AG10803 (cell line): ENCODE data around the gene SLC34A3.

Experiments used
- DNase-seq: peaks from one replicate; pipeline ENCODE4 v3.0.0; 2010; ENCODE audit warnings: low read depth
- H3K4me3 ChIP-seq: 2 replicates; pipeline ENCODE4 v1.5.1; 2011; ENCODE audit warnings: mild to moderate bottlenecking, low read length, control low read depth
- CTCF ChIP-seq: conservative IDR thresholded peaks from 2 replicates; pipeline ENCODE4 v1.5.1; 2011; ENCODE audit warnings: mild to moderate bottlenecking, low read length, control low read depth, inconsistent platforms

SLC34A3 gene

DNA sequence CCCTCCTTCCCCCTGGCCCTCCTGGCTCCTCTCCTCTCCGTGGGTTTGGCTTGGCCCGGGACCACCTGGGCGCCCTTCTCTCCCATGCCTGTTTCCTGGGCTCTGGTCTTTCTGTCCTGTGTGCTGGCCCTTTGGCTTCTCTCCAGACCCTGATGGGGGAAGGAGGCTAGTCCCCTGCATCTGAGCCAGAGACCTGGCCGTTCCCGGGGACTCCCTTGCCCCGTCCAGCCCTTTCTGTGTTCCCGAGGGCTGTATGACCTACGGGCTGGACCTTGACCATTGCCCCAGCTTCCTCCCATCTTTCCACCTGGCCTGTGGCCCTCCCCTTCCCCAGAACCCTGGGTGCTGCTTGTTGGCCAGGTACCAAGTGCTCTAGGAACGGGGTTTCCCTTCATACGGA, 32.8 kb downstream of the SLC34A3 start:
- TF ChIP-seq CTCF, result no peak
- DNase-seq, result no peak
- H3K4me3 ChIP-seq, result no peak overlapping the region

DNA sequence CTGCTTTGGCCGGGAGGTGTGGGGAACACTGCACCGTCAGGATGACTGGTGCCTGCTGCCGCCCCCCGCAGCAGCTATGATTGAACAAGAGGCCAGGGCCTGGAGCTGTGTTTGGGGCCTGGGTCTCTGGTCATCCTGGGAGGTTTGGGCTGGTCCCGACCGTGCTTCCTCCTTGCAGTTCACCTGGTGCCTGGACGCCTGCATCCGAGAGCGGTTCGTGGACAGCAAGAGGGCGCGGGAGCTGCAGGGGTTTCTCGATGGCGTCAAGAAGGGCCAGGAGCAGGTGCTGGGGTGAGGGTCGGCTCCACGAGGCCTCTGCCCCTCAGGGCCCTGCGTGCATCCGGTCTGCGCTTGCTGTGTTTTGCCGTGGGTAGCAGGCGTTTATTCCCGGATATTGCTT, 33.4 kb downstream of the SLC34A3 start:
- DNase-seq, result no peak
- no peak for TF ChIP-seq CTCF
- H3K4me3 ChIP-seq, result no peak overlapping the region

DNA sequence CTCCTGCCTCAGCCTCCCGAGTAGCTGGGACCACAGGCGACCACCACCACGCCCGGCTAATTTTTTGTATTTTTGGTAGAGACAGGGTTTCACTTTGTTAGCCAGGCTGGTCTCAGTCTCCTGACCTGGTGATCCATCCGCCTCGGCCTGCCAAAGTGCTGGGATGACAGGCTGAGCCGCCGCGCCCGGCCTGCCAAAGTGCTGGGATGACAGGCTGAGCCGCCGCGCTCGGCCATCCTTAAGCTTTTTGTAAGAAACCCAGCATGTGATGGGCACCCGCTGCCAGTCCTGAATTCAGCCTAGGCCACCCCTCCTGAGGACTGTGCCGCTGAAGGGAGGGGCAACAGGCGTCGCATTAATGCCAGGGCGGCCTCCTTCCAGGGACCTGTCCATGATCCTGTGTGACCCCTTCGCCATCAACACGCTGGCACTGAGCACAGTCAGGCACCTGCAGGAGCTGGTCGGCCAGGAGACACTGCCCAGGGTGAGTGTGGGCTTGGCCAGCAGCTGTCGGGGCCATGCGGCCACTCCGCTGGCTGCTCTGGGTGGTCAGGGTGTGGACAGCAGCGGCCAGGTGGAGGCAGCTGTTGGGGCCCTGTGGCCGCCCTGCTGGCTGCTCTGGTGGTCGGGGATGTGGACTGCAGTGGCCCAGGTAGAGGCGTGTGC, 34.9 kb downstream of the SLC34A3 start:
- no peak overlapping the region for H3K4me3 ChIP-seq
- DNase-seq, result no peak
- no peak for TF ChIP-seq CTCF

DNA sequence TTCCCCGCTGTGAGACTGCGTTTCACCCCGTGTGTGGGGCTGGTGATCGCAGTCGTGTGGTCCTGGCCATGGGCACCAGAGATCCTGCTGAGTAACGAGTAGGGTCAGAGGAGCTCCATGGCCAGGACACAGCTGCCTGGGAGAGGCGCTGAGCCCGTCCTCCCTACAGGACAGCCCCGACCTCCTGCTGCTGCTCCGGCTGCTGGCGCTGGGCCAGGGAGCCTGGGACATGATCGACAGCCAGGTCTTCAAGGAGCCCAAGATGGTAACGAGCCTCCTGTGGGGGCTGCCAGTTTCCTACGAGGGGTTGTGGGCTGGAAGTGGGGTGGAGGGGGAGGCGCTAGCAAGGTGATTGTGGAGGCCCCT, 35.4 kb downstream of the SLC34A3 start:
- TF ChIP-seq CTCF, result no peak
- no peak overlapping the region for H3K4me3 ChIP-seq
- DNase-seq, result no peak

DNA sequence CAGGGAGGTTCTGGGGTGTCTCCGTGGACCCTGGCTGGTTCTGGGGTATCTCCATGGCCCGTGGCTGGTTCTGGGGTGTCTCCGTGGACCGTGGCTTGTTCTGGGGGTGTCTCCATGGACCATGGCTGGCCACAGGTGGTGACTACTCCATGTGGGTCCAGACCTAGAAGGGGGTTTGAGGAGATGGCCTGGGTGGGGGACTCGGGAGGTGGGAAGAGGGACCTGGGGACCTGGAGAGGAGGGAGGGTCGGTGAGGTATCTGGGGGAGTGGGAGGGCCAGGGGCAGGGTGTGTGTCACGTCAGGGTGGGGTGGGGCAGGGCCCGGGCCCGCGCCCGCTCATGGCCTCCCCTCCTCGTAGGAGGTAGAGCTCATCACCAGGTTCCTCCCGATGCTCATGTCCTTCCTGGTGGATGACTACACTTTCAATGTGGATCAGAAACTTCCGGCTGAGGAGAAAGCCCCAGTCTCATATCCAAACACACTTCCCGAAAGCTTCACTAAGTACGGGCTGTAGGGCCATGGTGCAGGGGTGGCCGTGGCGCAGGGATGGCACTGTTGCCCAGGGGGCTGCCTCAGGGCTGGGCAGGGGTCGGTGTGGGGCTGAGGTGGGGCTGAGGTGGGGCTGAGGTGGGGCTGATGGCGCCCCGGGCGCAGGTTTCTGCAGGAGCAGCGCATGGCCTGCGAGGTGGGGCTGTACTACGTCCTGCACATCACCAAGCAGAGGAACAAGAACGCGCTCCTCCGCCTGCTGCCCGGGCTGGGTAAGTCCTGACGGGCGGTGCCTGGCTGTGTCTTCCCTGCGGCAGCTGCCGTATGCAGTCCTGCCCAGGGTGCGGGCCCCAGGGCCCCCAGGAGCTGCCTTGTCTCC, 36.1 kb downstream of the SLC34A3 start:
- no peak for TF ChIP-seq CTCF
- H3K4me3 ChIP-seq, result no peak overlapping the region
- DNase-seq, result no peak

DNA sequence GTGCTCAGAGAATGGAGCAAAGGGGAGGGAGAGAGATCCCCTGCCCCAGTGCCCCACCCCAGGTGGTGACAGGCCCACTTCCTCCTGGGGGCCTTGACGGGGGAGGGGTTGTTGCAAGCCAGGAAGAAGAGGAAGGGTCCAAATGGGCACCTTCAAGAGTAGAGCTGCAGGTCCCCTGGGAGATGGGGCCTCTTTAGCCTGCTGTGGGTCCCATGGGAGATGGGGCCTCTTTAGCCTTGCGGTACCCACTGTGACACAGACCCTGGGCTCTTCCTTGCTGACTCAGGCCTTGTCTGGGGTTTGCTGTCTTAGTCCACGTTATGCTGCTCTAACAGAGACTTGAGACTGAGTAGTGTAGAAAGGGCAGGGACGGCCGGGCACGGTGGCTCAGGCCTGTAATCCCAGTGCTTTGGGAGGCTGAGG, 37.2 kb downstream of the SLC34A3 start:
- no peak for DNase-seq
- no peak for TF ChIP-seq CTCF
- no peak overlapping the region for H3K4me3 ChIP-seq
